Skeletal muscle cell (primary cell): ENCODE results near the gene STAT5B.
A peak's percentile ranks its signal among the peaks of the same experiment; 100 is the strongest.
"Not testable (repeated sequence)": the region's sequence is repeated elsewhere in the genome, so short reads cannot be mapped to it uniquely, and the experiment has no call there.

Experiments used
- DNase-seq: peaks from one replicate; pipeline ENCODE4 v3.0.0-alpha.2; 2010; ENCODE audit warnings: low read depth
- H3K4me3 ChIP-seq: 2 replicates; pipeline ENCODE4 v1.5.1; 2011; ENCODE audit warnings: low read depth, mild to moderate bottlenecking, control low read depth, low read length, moderate library complexity

Gene STAT5B

GRCh38 chr17:42272162-42272907 lies 3.9 kb downstream of the STAT5B start:
- H3K4me3 ChIP-seq = no peak overlapping the region
- no peak for DNase-seq

GRCh38 chr17:42271779-42272035 lies 4.5 kb downstream of the STAT5B start:
- DNase-seq = no peak
- no peak overlapping the region for H3K4me3 ChIP-seq

- no peak for DNase-seq
- H3K4me3 ChIP-seq = no peak overlapping the region
These were observed 5.0 kb downstream of the STAT5B start for GRCh38 chr17:42271006-42271778.

- H3K4me3 ChIP-seq = no peak overlapping the region
- DNase-seq = no peak
These were observed 5.6 kb downstream of the STAT5B start for GRCh38 chr17:42270596-42270995.

- no peak for DNase-seq
- no peak overlapping the region for H3K4me3 ChIP-seq
These were observed 6.0 kb downstream of the STAT5B start for GRCh38 chr17:42270170-42270535.

GRCh38 chr17:42268236-42268635 lies 8.0 kb downstream of the STAT5B start:
- H3K4me3 ChIP-seq = no peak overlapping the region
- DNase-seq = no peak

GRCh38 chr17:42266918-42267766 lies 9.0 kb downstream of the STAT5B start:
- no peak overlapping the region for H3K4me3 ChIP-seq
- DNase-seq = peak; percentile 75

GRCh38 chr17:42266462-42266861 lies 9.7 kb downstream of the STAT5B start:
- no peak overlapping the region for H3K4me3 ChIP-seq
- no peak for DNase-seq

GRCh38 chr17:42264366-42264765 lies 11.8 kb downstream of the STAT5B start:
- DNase-seq = not testable (repeated sequence)

GRCh38 chr17:42260318-42260717 lies 15.9 kb downstream of the STAT5B start:
- no peak overlapping the region for H3K4me3 ChIP-seq
- DNase-seq = no peak

More at GRCh38 chr17:42264366-42264765, 11.8 kb downstream of the STAT5B start:
- H3K4me3 ChIP-seq = not testable (repeated sequence)

GRCh38 chr17:42255445-42255844 lies 20.7 kb downstream of the STAT5B start:
- DNase-seq = no peak
- H3K4me3 ChIP-seq = no peak overlapping the region

- DNase-seq = no peak
These were observed 22.6 kb downstream of the STAT5B start for GRCh38 chr17:42253578-42253977.

GRCh38 chr17:42252597-42253550 lies 23.3 kb downstream of the STAT5B start:
- no peak for DNase-seq

More at GRCh38 chr17:42253578-42253977, 22.6 kb downstream of the STAT5B start:
- H3K4me3 ChIP-seq = no peak overlapping the region

GRCh38 chr17:42251115-42251514 lies 25.1 kb downstream of the STAT5B start:
- no peak for DNase-seq
- no peak overlapping the region for H3K4me3 ChIP-seq

More at GRCh38 chr17:42252597-42253550, 23.3 kb downstream of the STAT5B start:
- H3K4me3 ChIP-seq = no peak overlapping the region

- no peak for DNase-seq
These were observed 26.3 kb downstream of the STAT5B start for GRCh38 chr17:42249681-42250446.

GRCh38 chr17:42248351-42249179 lies 27.6 kb downstream of the STAT5B start:
- peak; percentile 65 for DNase-seq
- H3K4me3 ChIP-seq = peak overlapping the region; percentile 4

More at GRCh38 chr17:42249681-42250446, 26.3 kb downstream of the STAT5B start:
- H3K4me3 ChIP-seq = no peak overlapping the region

GRCh38 chr17:42247734-42248133 lies 28.5 kb downstream of the STAT5B start:
- no peak overlapping the region for H3K4me3 ChIP-seq
- DNase-seq = no peak
